Fibroblast of lung (primary cell): ENCODE data around the gene CCR5. TPM values are rescaled to one million over a fixed set of nuclear protein-coding genes. Genes with fewer than 3 reads are reported as not detected.

Experiments used
- DNase-seq, 2 donors: peaks; one replicate each; pipeline versions ENCODE4 v3.0.0 to v3.0.0-alpha.2; 2010; ENCODE audit warnings: low read depth in 2 of 2
- H2AFZ ChIP-seq: 2 replicates; pipeline ENCODE4 v1.5.1; 2012; ENCODE audit warnings: low read length, control low read depth, inconsistent platforms
- H3K27ac ChIP-seq: 2 replicates; pipeline ENCODE4 v1.5.1; 2011; ENCODE audit warnings: low read length, control low read depth; ENCODE audit not compliant: insufficient read depth
- H3K27me3 ChIP-seq: 2 replicates; pipeline ENCODE4 v1.5.1; 2011; ENCODE audit warnings: mild to moderate bottlenecking, low read length; ENCODE audit not compliant: control insufficient read depth, insufficient read depth
- H3K36me3 ChIP-seq: 2 replicates; pipeline ENCODE4 v1.5.1; 2011; ENCODE audit warnings: low read length; ENCODE audit not compliant: control insufficient read depth, insufficient read depth
- H3K4me1 ChIP-seq: 2 replicates; pipeline ENCODE4 v1.5.1; 2011; ENCODE audit warnings: low read length; ENCODE audit not compliant: control insufficient read depth, insufficient read depth; ENCODE audit errors: extremely low read depth
- H3K4me2 ChIP-seq: 2 replicates; pipeline ENCODE4 v1.5.1; 2011; ENCODE audit warnings: low read length, control low read depth; ENCODE audit not compliant: insufficient read depth; ENCODE audit errors: extremely low read depth
- H3K4me3 ChIP-seq, 4 experiments: fragments of 200-600 bp in 1 of 4; sonication (generic) in 1 of 4; replicated peaks in 1 of 4; 2 replicates each; pipeline ENCODE4 v1.5.1; 2011 to 2016; ENCODE audit warnings: low read length in 4 of 4, low read depth in 3 of 4, mild to moderate bottlenecking in 3 of 4, control low read depth in 2 of 4, inconsistent platforms in 1 of 4, mixed read lengths in 1 of 4; ENCODE audit not compliant: insufficient read depth in 1 of 4; ENCODE audit errors: control extremely low read depth in 1 of 4
- H3K79me2 ChIP-seq: 2 replicates; pipeline ENCODE4 v1.5.1; 2012; ENCODE audit warnings: mild to moderate bottlenecking, low read length, inconsistent platforms; ENCODE audit not compliant: control insufficient read depth, insufficient read depth
- H3K9ac ChIP-seq: 2 replicates; pipeline ENCODE4 v1.5.1; 2011; ENCODE audit warnings: mild to moderate bottlenecking, low read length, control low read depth; ENCODE audit not compliant: insufficient read depth
- H3K9me3 ChIP-seq: 2 replicates; pipeline ENCODE4 v1.5.1; 2012; ENCODE audit warnings: low read depth, low read length; ENCODE audit not compliant: control insufficient read depth, insufficient read depth
- H4K20me1 ChIP-seq: 2 replicates; pipeline ENCODE4 v1.5.1; 2011; ENCODE audit warnings: low read length; ENCODE audit not compliant: control insufficient read depth, insufficient read depth; ENCODE audit errors: extremely low read depth
- CTCF ChIP-seq, 2 donors: IDR thresholded peaks in 1 of 2; conservative IDR thresholded peaks in 1 of 2; 1 replicate in 1 of 2; 2 replicates in 1 of 2; pipeline ENCODE4 v1.5.1; 2011 to 2012; ENCODE audit warnings: low read length in 2 of 2, control low read depth in 1 of 2, inconsistent platforms in 1 of 2, low read depth in 1 of 2, mild to moderate bottlenecking in 1 of 2
- EZH2 ChIP-seq: IDR thresholded peaks from 2 replicates; pipeline ENCODE4 v1.5.1; 2012; ENCODE audit warnings: low read length, control low read depth, mild to moderate bottlenecking; ENCODE audit errors: missing control alignments
- polyA plus RNA-seq, 2 donors: library from polyadenylated mRNA; depleted of rRNA in 1 of 2; stranded (reverse) in 1 of 2; unstranded in 1 of 2; fragments of >200 nt; gene quantifications; 2 replicates each; pipeline ENCODE4 v1.2.1, GENCODE V29; 2011 to 2012; ENCODE audit warnings: missing spikeins in 1 of 2
- total RNA-seq: library from RNA; depleted of rRNA; stranded (reverse); fragments of >200 nt; gene quantifications from 2 replicates; pipeline ENCODE4 v1.2.1, GENCODE V29; 2014

CCR5 gene
- total and polyA plus RNA-seq, 2 donors (not counting 1 experiment from before 2014, with no cell fraction given) = under 0.01 to 0.15 TPM

GRCh38 chr3:46399098-46399497 lies 28.4 kb downstream of the CCR5 start:
- H4K20me1 ChIP-seq = no peaks in the 10 kb centered on the region
- peaks cover 9% of the 10 kb centered on the region for H3K4me1 ChIP-seq
- H3K9me3 ChIP-seq = no peaks in the 10 kb centered on the region
- H3K36me3 ChIP-seq = no peaks in the 10 kb centered on the region
- H3K9ac ChIP-seq = no peak overlapping the region
- no peaks in the 10 kb centered on the region for H3K79me2 ChIP-seq
- no peak overlapping the region for H2AFZ ChIP-seq
- no peak overlapping the region for H3K4me3 ChIP-seq
- DNase-seq = no peak
- H3K4me2 ChIP-seq = no peak overlapping the region
- no peaks in the 10 kb centered on the region for H3K27me3 ChIP-seq
- no peak for TF ChIP-seq EZH2
- no peak for TF ChIP-seq CTCF (conservative IDR thresholded peaks at IDR 0.05 in 1 of 2, IDR thresholded peaks at IDR 0.05 in 1 of 2; ENCODE audit: low read depth in 1 of 2, low read length in 2 of 2)
- H3K27ac ChIP-seq = no peak overlapping the region

GRCh38 chr3:46399557-46399956 lies 28.8 kb downstream of the CCR5 start:
- Histone ChIP-seq H3K27ac (no peak overlapping the region), H3K27me3 (no peaks in the 10 kb centered on the region), H3K4me3 (no peak overlapping the region), H3K9ac (no peak overlapping the region), H4K20me1 (no peaks in the 10 kb centered on the region), H3K4me2 (no peak overlapping the region), H3K79me2 (no peaks in the 10 kb centered on the region), H3K9me3 (no peaks in the 10 kb centered on the region), H3K36me3 (no peaks in the 10 kb centered on the region), H3K4me1 (peaks cover 9% of the 10 kb centered on the region), H2AFZ (no peak overlapping the region)
- TF ChIP-seq CTCF (conservative IDR thresholded peaks at IDR 0.05 in 1 of 2, IDR thresholded peaks at IDR 0.05 in 1 of 2; ENCODE audit: low read depth in 1 of 2, low read length in 2 of 2) (no peak), EZH2 (no peak)
- peak in 1 of 2 donors; percentile 34 for DNase-seq

- TF ChIP-seq EZH2 (no peak), CTCF (conservative IDR thresholded peaks at IDR 0.05 in 1 of 2, IDR thresholded peaks at IDR 0.05 in 1 of 2; ENCODE audit: low read depth in 1 of 2, low read length in 2 of 2) (no peak)
- no peaks in the 10 kb centered on the region for H3K36me3 ChIP-seq
- H3K9ac ChIP-seq = no peak overlapping the region
- H4K20me1 ChIP-seq = no peaks in the 10 kb centered on the region
- DNase-seq = peak; percentile 74 to 80
- H3K4me1 ChIP-seq = peaks cover 9% of the 10 kb centered on the region
- H3K9me3 ChIP-seq = no peaks in the 10 kb centered on the region
- H3K27me3 ChIP-seq = no peaks in the 10 kb centered on the region
- H2AFZ ChIP-seq = no peak overlapping the region
- no peaks in the 10 kb centered on the region for H3K79me2 ChIP-seq
- H3K27ac ChIP-seq = no peak overlapping the region
- no peak overlapping the region for H3K4me3 ChIP-seq
- H3K4me2 ChIP-seq = no peak overlapping the region
These were observed 29.4 kb downstream of the CCR5 start for GRCh38 chr3:46400000-46400734.
